A673 (cell line): ENCODE results near the gene WDR55.

Experiments
- CTCF ChIP-seq: fragments of 300-800, 200-600 bp; sonication (generic); conservative IDR thresholded peaks from 2 replicates; pipeline ENCODE4 v1.5.1; 2017; ENCODE audit warnings: low read depth, mild to moderate bottlenecking, antibody characterized with exemption, low read length, moderate library complexity, mixed read lengths
- EZH2 ChIP-seq: fragments of 200-600 bp; sonication (generic); IDR thresholded peaks from 2 replicates; pipeline ENCODE4 v1.6.1; 2017; ENCODE audit warnings: borderline replicate concordance, low read depth, mild to moderate bottlenecking, mixed read lengths, antibody characterized with exemption, low read length; ENCODE audit not compliant: poor library complexity, severe bottlenecking

GRCh38 chr5:140634103-140634502 lies 30.6 kb upstream of the WDR55 start:
- TF ChIP-seq CTCF: no peak
- no peak for TF ChIP-seq EZH2
